Upper lobe of left lung (tissue), 4 donors: ENCODE measurements around the gene ZNF630.

Source experiments
- CTCF ChIP-seq, 6 experiments: fragments of 450-650 bp in 4 of 6; fragments of 200-600 bp in 2 of 6; sonication (generic) in 2 of 6; IDR thresholded peaks; one replicate each; pipeline ENCODE4 v1.5.1; 2016 to 2019; ENCODE audit warnings: antibody characterized with exemption in 6 of 6
- POLR2A ChIP-seq, 4 donors: fragments of 450-650 bp; IDR thresholded peaks; one replicate each; pipeline ENCODE4 v1.5.1; 2016 to 2017; ENCODE audit warnings: antibody characterized with exemption in 4 of 4, mild to moderate bottlenecking in 2 of 4

- TF ChIP-seq CTCF (IDR thresholded peaks at IDR 0.05) (no peak), POLR2A (IDR thresholded peaks at IDR 0.05) (no peak)
Measured at GRCh38 chrX:48071986-48072605, 656 bp upstream of the ZNF630 start.
